SK-N-SH (cell line): ENCODE results near the gene HPCAL1. TPM values are rescaled to one million over a fixed set of nuclear protein-coding genes. Genes with fewer than 3 reads are reported as not detected.

Source experiments
- CTCF ChIA-PET: fragments of 300-600, 350-600 bp; formaldehyde crosslinking; extraction: SDS; loops from one replicate; lab custom pipeline; 2021; lab: Yijun Ruan, JAX
- POLR2A ChIA-PET: fragments of 350-600 bp; sonication (Branson Sonifier 250); formaldehyde crosslinking; extraction: SDS; loops from one replicate; lab custom pipeline; 2020; ENCODE audit warnings: antibody characterized with exemption, inconsistent platforms; lab: Yijun Ruan, JAX
- DNase-seq: peaks from one replicate; pipeline ENCODE4 v3.0.0; 2012
- H2AFZ ChIP-seq: fragments of 200-600 bp; sonication (generic); 2 replicates; pipeline ENCODE4 v1.8.1; 2016; ENCODE audit warnings: antibody characterized with exemption, mild to moderate bottlenecking, low read depth
- H3F3A ChIP-seq: fragments of 200-600 bp; sonication (generic); replicated peaks from 2 replicates; pipeline ENCODE3; 2016; ENCODE audit warnings: antibody characterized with exemption, mild to moderate bottlenecking; ENCODE audit not compliant: insufficient read depth
- H3K27ac ChIP-seq, 2 experiments: fragments of 200-500 bp in 1 of 2; fragments of 200-600 bp in 1 of 2; sonication (Bioruptor generic) in 1 of 2; sonication (generic), shearing (Covaris generic) in 1 of 2; 2 replicates each; pipeline versions ENCODE4 v1.5.1 to v1.6.1; 2014 to 2016; ENCODE audit warnings: low read depth in 2 of 2, inconsistent platforms in 1 of 2, low read length in 1 of 2, mild to moderate bottlenecking in 1 of 2, mixed read lengths in 1 of 2
- H3K27me3 ChIP-seq: fragments of 200-600 bp; sonication (generic), shearing (Covaris generic); 2 replicates; pipeline ENCODE4 v1.6.1; 2016; ENCODE audit warnings: mixed run types; ENCODE audit not compliant: insufficient read depth
- H3K36me3 ChIP-seq, 2 experiments: fragments of 200-500 bp in 1 of 2; fragments of 200-600 bp in 1 of 2; sonication (Bioruptor generic) in 1 of 2; sonication (generic) in 1 of 2; replicated peaks in 1 of 2; 2 replicates each; pipeline versions ENCODE3 to v1.5.1; 2014 to 2016; ENCODE audit warnings: low read length in 1 of 2, mild to moderate bottlenecking in 1 of 2; ENCODE audit not compliant: insufficient read depth in 2 of 2, control insufficient read depth in 1 of 2
- H3K4me1 ChIP-seq, 2 experiments: fragments of 200-500 bp in 1 of 2; fragments of 200-600 bp in 1 of 2; sonication (Bioruptor generic) in 1 of 2; sonication (generic), shearing (Covaris generic) in 1 of 2; 2 replicates each; pipeline versions ENCODE4 v1.5.1 to v1.6.1; 2014 to 2016; ENCODE audit warnings: low read depth in 1 of 2, low read length in 1 of 2, mixed run types in 1 of 2; ENCODE audit not compliant: insufficient read depth in 2 of 2, control insufficient read depth in 1 of 2
- H3K4me2 ChIP-seq: fragments of 200-600 bp; sonication (generic), shearing (Covaris generic); 2 replicates; pipeline ENCODE4 v1.6.1; 2017; ENCODE audit warnings: mixed run types
- H3K4me3 ChIP-seq, 2 experiments: fragments of 200-500 bp in 1 of 2; fragments of 200-600 bp in 1 of 2; sonication (Bioruptor generic) in 1 of 2; sonication (generic), shearing (Covaris generic) in 1 of 2; 2 replicates each; pipeline versions ENCODE4 v1.5.1 to v1.8.1; 2014 to 2016; ENCODE audit warnings: low read depth in 2 of 2, inconsistent platforms in 1 of 2, low read length in 1 of 2, mild to moderate bottlenecking in 1 of 2, mixed read lengths in 1 of 2, moderate library complexity in 1 of 2
- H3K79me2 ChIP-seq: fragments of 200-600 bp; sonication (generic); 2 replicates; pipeline ENCODE4 v1.8.1; 2017; ENCODE audit warnings: mild to moderate bottlenecking; ENCODE audit not compliant: insufficient read depth
- H3K9ac ChIP-seq: fragments of 200-600 bp; sonication (generic); 2 replicates; pipeline ENCODE4 v1.6.1; 2017; ENCODE audit warnings: mixed run types
- H3K9me2 ChIP-seq: fragments of 200-600 bp; sonication (generic); 2 replicates; pipeline ENCODE4 v1.6.1; 2017; ENCODE audit warnings: mixed run types
- H3K9me3 ChIP-seq: fragments of 200-600 bp; sonication (generic); 2 replicates; pipeline ENCODE4 v1.6.1; 2017; ENCODE audit warnings: mixed run types, mild to moderate bottlenecking, moderate library complexity
- H4K20me1 ChIP-seq: fragments of 200-600 bp; sonication (generic); 2 replicates; pipeline ENCODE4 v1.6.1; 2017; ENCODE audit warnings: mild to moderate bottlenecking, mixed run types; ENCODE audit not compliant: insufficient read depth
- CTCF ChIP-seq: fragments of 200-600 bp; sonication (generic); IDR thresholded peaks from 2 replicates; pipeline ENCODE4 v1.6.1; 2017; ENCODE audit warnings: antibody characterized with exemption, mild to moderate bottlenecking, moderate library complexity
- EP300 ChIP-seq, 2 experiments: IDR thresholded peaks; 2 replicates each; pipeline versions ENCODE4 v1.4.0 to v1.6.1; 2012; ENCODE audit warnings: borderline replicate concordance in 1 of 2, low read depth in 1 of 2, low read length in 1 of 2
- EZH2phosphoT487 ChIP-seq: fragments of 200-600 bp; sonication (generic); IDR thresholded peaks from 2 replicates; pipeline ENCODE4 v1.6.1; 2017; ENCODE audit warnings: low read depth, mixed run types, mild to moderate bottlenecking, antibody characterized with exemption, moderate library complexity, borderline replicate concordance
- IRF3 ChIP-seq: fragments of 150-350 bp; IDR thresholded peaks from 2 replicates; pipeline ENCODE4 v1.6.1; 2016; ENCODE audit warnings: mild to moderate bottlenecking, low read depth, low read length
- JUND ChIP-seq: IDR thresholded peaks from 2 replicates; pipeline ENCODE4 v1.4.0; 2012
- MXI1 ChIP-seq: IDR thresholded peaks from 2 replicates; pipeline ENCODE4 v1.6.1; 2012; ENCODE audit warnings: mild to moderate bottlenecking, low read depth, low read length, improper control_type of control experiment
- NFIC ChIP-seq: IDR thresholded peaks from 2 replicates; pipeline ENCODE4 v1.4.0; 2012; ENCODE audit warnings: borderline replicate concordance
- REST ChIP-seq: IDR thresholded peaks from 2 replicates; pipeline ENCODE4 v1.6.1; 2012; ENCODE audit warnings: mild to moderate bottlenecking, low read depth, low read length, moderate library complexity
- SIN3A ChIP-seq: IDR thresholded peaks from 2 replicates; pipeline ENCODE4 v1.6.1; 2012; ENCODE audit warnings: low read depth, mild to moderate bottlenecking, low read length, moderate library complexity, borderline replicate concordance
- SMC3 ChIP-seq: IDR thresholded peaks from 2 replicates; pipeline ENCODE4 v1.6.1; 2012; ENCODE audit warnings: low read depth, low read length, improper control_type of control experiment
- TCF12 ChIP-seq: IDR thresholded peaks from 2 replicates; pipeline ENCODE4 v1.4.0; 2012
- YY1 ChIP-seq: IDR thresholded peaks from 2 replicates; pipeline ENCODE4 v1.4.0; 2012; ENCODE audit warnings: low read depth, mild to moderate bottlenecking
- WGBS: methylation state at CpG from one replicate; pipeline ENCODE4 v1.1.6; 2017; ENCODE audit warnings: low lambda C conversion rate; 5-methylcytosine and 5-hydroxymethylcytosine counted together
- polyA plus RNA-seq, 3 experiments: library from polyadenylated mRNA; depleted of rRNA; stranded (reverse); fragments of >200 nt; gene quantifications; 2 replicates each; pipeline ENCODE4 v1.2.3, GENCODE V29; 2012

HPCAL1 gene
- polyA plus RNA-seq, 1 of the 3 experiments (the other 2 are of a cell fraction), result 77.0 TPM

- Histone ChIP-seq H3K4me1 (peaks cover 0 to 6% of the 10 kb centered on the region in 2 experiments; a peak in 1 of 4 replicates), H3K9me2 (no peaks in the 10 kb centered on the region), H3K27me3 (no peaks in the 10 kb centered on the region), H2AFZ (no peak overlapping the region), H3K9me3 (no peaks in the 10 kb centered on the region), H3K36me3 (peaks cover 0 to 4% of the 10 kb centered on the region in 2 experiments), H3K27ac (0 out of 4 replicates have a peak overlapping the region, but pooled peaks of 1 of the 2 experiments have one; percentile 1), H3F3A (peaks cover 4% of the 10 kb centered on the region), H4K20me1 (no peaks in the 10 kb centered on the region), H3K4me2 (no peak overlapping the region; the same call in 1 of the 2 replicates), H3K4me3 (no peak overlapping the region), H3K9ac (no peak overlapping the region), H3K79me2 (peaks cover 20% of the 10 kb centered on the region; the same call in 1 of the 2 replicates)
- ChIA-PET CTCF (no interaction called here), POLR2A (no interaction called here)
- no peak for DNase-seq
- TF ChIP-seq MXI1 (no peak), YY1 (no peak), SMC3 (no peak), REST (no peak), NFIC (no peak), EZH2phosphoT487 (no peak), SIN3A (no peak), IRF3 (no peak), JUND (no peak)
- 71% methylated on average over 6 of the region's 6 CpGs for WGBS
Measured at GRCh38 chr2:10316336-10316735, 13.6 kb downstream of the HPCAL1 start.

GRCh38 chr2:10316860-10317259 lies 14.2 kb downstream of the HPCAL1 start:
- Histone ChIP-seq H3K9ac (no peak overlapping the region), H3K9me3 (no peaks in the 10 kb centered on the region), H3K4me1 (peaks cover 0 to 6% of the 10 kb centered on the region in 2 experiments; a peak in 1 of 4 replicates), H3K27ac (no peak overlapping the region), H3K4me3 (no peak overlapping the region), H4K20me1 (no peaks in the 10 kb centered on the region), H3K27me3 (no peaks in the 10 kb centered on the region), H3K36me3 (peaks cover 0 to 4% of the 10 kb centered on the region in 2 experiments), H3K4me2 (no peak overlapping the region; the same call in 1 of the 2 replicates), H3K9me2 (no peaks in the 10 kb centered on the region), H3F3A (peaks cover 4% of the 10 kb centered on the region), H3K79me2 (peaks cover 20% of the 10 kb centered on the region; the same call in 1 of the 2 replicates), H2AFZ (no peak overlapping the region)
- TF ChIP-seq CTCF, result no peak
- TF ChIP-seq EP300 (IDR thresholded peaks at IDR 0.05; ENCODE audit: borderline replicate concordance in 1 of 2, low read depth in 1 of 2, low read length in 1 of 2), result no peak
- TF ChIP-seq TCF12, result no peak
- 87% methylated on average over 7 of the region's 7 CpGs for WGBS
- no peak for DNase-seq
- ChIA-PET CTCF (interaction anchor here (1.3 kb wide), 1 partner anchor 14 kb away, joined by 4 read pairs; the partner anchor contains the start of gene HPCAL1), POLR2A (no interaction called here)
